Measurements from ENCODE around the gene LSM7. TPM values are rescaled to one million over a fixed set of nuclear protein-coding genes. Genes with fewer than 3 reads are reported as not detected.

The LSM7 gene
- total RNA-seq, 4 donors from 2014 or later = 57.2 to 140 (median 94.9) TPM

- H3K4me3 ChIP-seq (ENCODE audit: low read depth, poor library complexity, severe bottlenecking) = no peak overlapping the region
- 89 to 95% methylated on average over 9 of the region's 9 CpGs for WGBS, 2 donors
- no peak for DNase-seq (ENCODE audit: low spot score in 2 of 2)
- intact Hi-C loops (cut with DNase I; ENCODE audit: low total_unique reads) = loop anchor here (5.0 to 10.0 kb wide), 3 partner anchors 37 to 121 kb away; partner anchors contain the start of genes AP3D1, PLEKHJ1 and SF3A2
- TF ChIP-seq CTCF (IDR thresholded peaks at IDR 0.05) (no peak), POLR2A (IDR thresholded peaks at IDR 0.05) (no peak)
Measured at GRCh38 chr19:2274185-2274711, 54.1 kb downstream of the LSM7 start.

- WGBS, 2 donors = 9% methylated on average over 37 to 38 of the region's 45 CpGs
- no peak overlapping the region for H3K4me3 ChIP-seq (ENCODE audit: low read depth, poor library complexity, severe bottlenecking)
- peak in 1 of 2 donors; percentile 94 for DNase-seq (ENCODE audit: low spot score in 2 of 2)
- TF ChIP-seq CTCF (IDR thresholded peaks at IDR 0.05) = peak in 1 of 3 donors; percentile 97
- no peak for TF ChIP-seq POLR2A (IDR thresholded peaks at IDR 0.05)
- intact Hi-C loops (cut with DNase I; ENCODE audit: low total_unique reads) = loop anchor here (5.0 to 10.0 kb wide), 3 partner anchors 36 to 121 kb away; partner anchors contain the start of genes AP3D1, PLEKHJ1 and SF3A2
Measured at GRCh38 chr19:2273356-2274184, 54.8 kb downstream of the LSM7 start.

Other genes starting within 250 kb of the LSM7 start
- gene MOB3A, start 232.3 kb downstream of the LSM7 start, total RNA-seq = 10 to 100 TPM; 26.4 to 46.0 (median 34.5) TPM
- gene IZUMO4, start 231.7 kb downstream of the LSM7 start, total RNA-seq = 1 to 10 TPM in 3 of 4 donors, under 1 TPM in 1; 0.25 to 8.8 (median 4.3) TPM
- gene AP3D1, start 177.0 kb downstream of the LSM7 start, total RNA-seq = 10 to 100 TPM; 46.5 to 84.7 (median 71.8) TPM
- 10 to 100 TPM; 17.5 to 31.3 (median 20.7) TPM for gene DOT1L, start 164.7 kb downstream of the LSM7 start, total RNA-seq
- gene PLEKHJ1, start 92.3 kb downstream of the LSM7 start, total RNA-seq = 10 to 100 TPM; 52.2 to 80.5 (median 70.0) TPM
- gene SF3A2, start 91.8 kb downstream of the LSM7 start, total RNA-seq = 10 to 100 TPM; 35.6 to 85.6 (median 47.8) TPM
- gene AMH, start 79.3 kb downstream of the LSM7 start, total RNA-seq = 1 to 10 TPM in 3 of 4 donors, under 1 TPM in 1; 0.13 to 1.3 (median 1.2) TPM
- not detected for gene JSRP1, start 72.2 kb downstream of the LSM7 start, total RNA-seq
- under 1 TPM; 0.30 to 0.97 (median 0.76) TPM for gene PEAK3, start 46.4 kb downstream of the LSM7 start, total RNA-seq
- under 1 TPM in 1 of 4 donors, not detected in 3; 0.26 TPM for gene LINGO3, start 20.4 kb downstream of the LSM7 start, total RNA-seq
- gene SPPL2B, start 98 bp upstream of the LSM7 start, total RNA-seq = 10 to 100 TPM; 36.1 to 84.7 (median 51.0) TPM
- not detected for gene TMPRSS9, start 31.7 kb upstream of the LSM7 start, total RNA-seq
- gene TIMM13, start 99.0 kb upstream of the LSM7 start, total RNA-seq = 10 to 100 TPM; 34.2 to 52.8 (median 44.9) TPM
- gene LMNB2, start 128.4 kb upstream of the LSM7 start, total RNA-seq = 10 to 100 TPM; 14.4 to 41.8 (median 34.7) TPM
- gene GADD45B, start 147.5 kb upstream of the LSM7 start, total RNA-seq = 100 to 1,000 TPM in 2 of 4 donors, 10 to 100 TPM in 2; 74.0 to 205 (median 106) TPM

All from lower leg skin (tissue), 4 donors.